ENCODE data around the gene SERPING1.

The SERPING1 gene

GRCh38 chr11:57658023-57658361, 60.5 kb downstream of the SERPING1 start:
- Histone ChIP-seq H3K4me1 (ENCODE audit: insufficient read depth, low read length, severe bottlenecking) (peaks cover 15% of the 10 kb centered on the region), H3K27ac (ENCODE audit: low read depth, low read length, poor library complexity, severe bottlenecking) (no peak overlapping the region)

GRCh38 chr11:57659669-57660068, 62.2 kb downstream of the SERPING1 start:
- Histone ChIP-seq H3K9ac (ENCODE audit: low read length) (no peak overlapping the region), H3K79me2 (ENCODE audit: insufficient read depth, low read length) (peaks cover 10% of the 10 kb centered on the region), H3K27ac (ENCODE audit: low read depth, low read length, poor library complexity, severe bottlenecking) (no peak overlapping the region), H3K4me1 (ENCODE audit: insufficient read depth, low read length, severe bottlenecking) (peaks cover 12% of the 10 kb centered on the region), H3K9me3 (ENCODE audit: low read length) (no peaks in the 10 kb centered on the region), H3K9me2 (ENCODE audit: low read depth, low read length) (no peaks in the 10 kb centered on the region), H3K4me3 (ENCODE audit: low read depth, low read length, poor library complexity, severe bottlenecking) (no peak overlapping the region), H3F3A (ENCODE audit: insufficient read depth, low read length) (no peaks in the 10 kb centered on the region), H2AFZ (ENCODE audit: low read length) (no peak overlapping the region), H3K4me2 (ENCODE audit: low read length) (no peak overlapping the region), H3K36me3 (ENCODE audit: insufficient read depth, low read length) (peaks cover 28% of the 10 kb centered on the region), H4K20me1 (ENCODE audit: insufficient read depth, low read length) (no peaks in the 10 kb centered on the region), H3K27me3 (ENCODE audit: insufficient read depth, low read length) (no peaks in the 10 kb centered on the region)
- TF ChIP-seq, protein P1, sequence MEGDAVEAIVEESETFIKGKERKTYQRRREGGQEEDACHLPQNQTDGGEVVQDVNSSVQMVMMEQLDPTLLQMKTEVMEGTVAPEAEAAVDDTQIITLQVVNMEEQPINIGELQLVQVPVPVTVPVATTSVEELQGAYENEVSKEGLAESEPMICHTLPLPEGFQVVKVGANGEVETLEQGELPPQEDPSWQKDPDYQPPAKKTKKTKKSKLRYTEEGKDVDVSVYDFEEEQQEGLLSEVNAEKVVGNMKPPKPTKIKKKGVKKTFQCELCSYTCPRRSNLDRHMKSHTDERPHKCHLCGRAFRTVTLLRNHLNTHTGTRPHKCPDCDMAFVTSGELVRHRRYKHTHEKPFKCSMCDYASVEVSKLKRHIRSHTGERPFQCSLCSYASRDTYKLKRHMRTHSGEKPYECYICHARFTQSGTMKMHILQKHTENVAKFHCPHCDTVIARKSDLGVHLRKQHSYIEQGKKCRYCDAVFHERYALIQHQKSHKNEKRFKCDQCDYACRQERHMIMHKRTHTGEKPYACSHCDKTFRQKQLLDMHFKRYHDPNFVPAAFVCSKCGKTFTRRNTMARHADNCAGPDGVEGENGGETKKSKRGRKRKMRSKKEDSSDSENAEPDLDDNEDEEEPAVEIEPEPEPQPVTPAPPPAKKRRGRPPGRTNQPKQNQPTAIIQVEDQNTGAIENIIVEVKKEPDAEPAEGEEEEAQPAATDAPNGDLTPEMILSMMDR (IDR thresholded peaks at IDR 0.05; ENCODE audit: low read length), result no peak
- no peak for TF ChIP-seq EZH2 (IDR thresholded peaks at IDR 0.05; ENCODE audit: borderline replicate concordance, low read length)

More at GRCh38 chr11:57658023-57658361, 60.5 kb downstream of the SERPING1 start:
- H3F3A ChIP-seq (ENCODE audit: insufficient read depth, low read length), result no peaks in the 10 kb centered on the region
- H3K9me2 ChIP-seq (ENCODE audit: low read depth, low read length), result no peaks in the 10 kb centered on the region
- H4K20me1 ChIP-seq (ENCODE audit: insufficient read depth, low read length), result no peaks in the 10 kb centered on the region
- peak overlapping the region; percentile 79 for H3K4me3 ChIP-seq (ENCODE audit: low read depth, low read length, poor library complexity, severe bottlenecking)
- H2AFZ ChIP-seq (ENCODE audit: low read length), result no peak overlapping the region
- peak overlapping the region; percentile 90 for H3K4me2 ChIP-seq (ENCODE audit: low read length)
- H3K27me3 ChIP-seq (ENCODE audit: insufficient read depth, low read length), result no peaks in the 10 kb centered on the region
- peaks cover 10% of the 10 kb centered on the region for H3K79me2 ChIP-seq (ENCODE audit: insufficient read depth, low read length)
- no peaks in the 10 kb centered on the region for H3K9me3 ChIP-seq (ENCODE audit: low read length)
- no peak for TF ChIP-seq EZH2 (IDR thresholded peaks at IDR 0.05; ENCODE audit: borderline replicate concordance, low read length)
- TF ChIP-seq, protein P1 (IDR thresholded peaks at IDR 0.05; ENCODE audit: low read length), result no peak
- peaks cover 28% of the 10 kb centered on the region for H3K36me3 ChIP-seq (ENCODE audit: insufficient read depth, low read length)
- H3K9ac ChIP-seq (ENCODE audit: low read length), result peak overlapping the region; percentile 79

DNA sequence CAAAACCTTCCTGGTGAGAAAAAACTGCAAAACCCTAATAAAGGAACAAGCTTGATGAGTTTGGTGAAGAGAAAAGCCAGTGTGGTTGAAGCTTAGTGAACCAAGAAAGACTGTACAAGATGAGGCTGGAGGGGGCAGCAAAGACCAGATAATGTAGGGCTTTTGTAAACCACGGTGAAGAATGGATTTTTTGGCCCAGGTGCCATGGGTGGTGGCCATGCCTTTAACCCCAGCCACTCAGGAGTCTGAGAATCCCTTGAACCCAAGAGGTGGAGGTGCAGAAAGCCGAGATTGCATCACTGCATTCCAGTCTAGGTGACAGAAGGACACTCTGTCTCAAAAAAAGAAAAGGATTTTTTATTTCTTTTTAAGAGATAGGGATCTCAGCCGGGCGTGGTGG, 65.4 kb downstream of the SERPING1 start:
- no peak overlapping the region for H3K4me3 ChIP-seq (ENCODE audit: low read depth, low read length, poor library complexity, severe bottlenecking)
- H3K27ac ChIP-seq (ENCODE audit: low read depth, low read length, poor library complexity, severe bottlenecking), result no peak overlapping the region
- H3K79me2 ChIP-seq (ENCODE audit: insufficient read depth, low read length), result peaks cover 7% of the 10 kb centered on the region
- H2AFZ ChIP-seq (ENCODE audit: low read length), result no peak overlapping the region
- no peak overlapping the region for H3K9ac ChIP-seq (ENCODE audit: low read length)
- H3K27me3 ChIP-seq (ENCODE audit: insufficient read depth, low read length), result no peaks in the 10 kb centered on the region
- peaks cover 28% of the 10 kb centered on the region for H3K36me3 ChIP-seq (ENCODE audit: insufficient read depth, low read length)
- H4K20me1 ChIP-seq (ENCODE audit: insufficient read depth, low read length), result no peaks in the 10 kb centered on the region
- H3K4me2 ChIP-seq (ENCODE audit: low read length), result no peak overlapping the region
- no peaks in the 10 kb centered on the region for H3K9me3 ChIP-seq (ENCODE audit: low read length)
- no peaks in the 10 kb centered on the region for H3F3A ChIP-seq (ENCODE audit: insufficient read depth, low read length)
- no peaks in the 10 kb centered on the region for H3K9me2 ChIP-seq (ENCODE audit: low read depth, low read length)
- TF ChIP-seq, protein P1 (IDR thresholded peaks at IDR 0.05; ENCODE audit: low read length), result peak; percentile 40; the same call in 1 of the 2 replicates
- no peak for TF ChIP-seq EZH2 (IDR thresholded peaks at IDR 0.05; ENCODE audit: borderline replicate concordance, low read length)
- H3K4me1 ChIP-seq (ENCODE audit: insufficient read depth, low read length, severe bottlenecking), result peaks cover 12% of the 10 kb centered on the region

Data from OCI-LY1 (cell line).